Bone marrow (tissue), 2 donors: ENCODE measurements around the gene CDK2AP2.
"Not testable (repeated sequence)": the region's sequence is repeated elsewhere in the genome, so short reads cannot be mapped to it uniquely, and the experiment has no call there.

Experiments
- DNase-seq, 2 donors: peaks; one replicate each; lab custom pipeline; 2025; lab: John Stamatoyannopoulos, UW

CDK2AP2 gene, protein sequence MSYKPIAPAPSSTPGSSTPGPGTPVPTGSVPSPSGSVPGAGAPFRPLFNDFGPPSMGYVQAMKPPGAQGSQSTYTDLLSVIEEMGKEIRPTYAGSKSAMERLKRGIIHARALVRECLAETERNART

DNA sequence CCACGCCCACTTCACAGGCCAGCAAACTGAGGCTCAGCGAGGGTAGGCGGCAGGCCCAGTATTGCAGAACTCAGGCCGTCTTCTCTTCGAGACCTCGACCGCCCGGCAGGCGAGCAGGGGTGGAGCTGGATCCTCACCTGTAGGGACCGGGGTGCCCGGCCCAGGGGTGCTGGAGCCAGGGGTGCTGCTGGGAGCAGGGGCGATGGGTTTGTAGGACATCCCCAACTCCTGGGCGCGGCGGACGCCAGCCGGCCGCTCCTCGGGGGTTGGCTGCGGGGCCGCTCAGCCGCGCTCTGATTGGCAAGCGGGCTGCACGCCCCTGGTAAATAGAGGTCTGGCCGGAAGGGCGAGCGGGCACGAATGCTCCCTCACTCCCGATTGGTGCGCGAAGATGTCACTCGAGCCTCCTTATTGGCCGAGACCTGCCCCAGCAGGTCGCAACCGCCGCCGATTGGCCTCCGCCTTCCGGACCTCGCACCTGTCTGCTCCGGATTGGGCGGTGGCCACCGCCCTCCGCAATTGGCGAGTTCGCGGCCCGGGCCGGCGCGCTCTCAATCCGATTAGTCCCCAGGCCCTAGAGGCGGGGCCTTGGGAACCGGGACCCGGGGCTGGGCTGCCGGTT, at the start of gene CDK2AP2:
Gene CDK2AP2, minus strand, starts transcription at position 299 of the 622 bp plus-strand sequence. Its CDS starts 80 bp downstream, at position 219.
- DNase-seq, result peak; percentile 96 to 98

DNA sequence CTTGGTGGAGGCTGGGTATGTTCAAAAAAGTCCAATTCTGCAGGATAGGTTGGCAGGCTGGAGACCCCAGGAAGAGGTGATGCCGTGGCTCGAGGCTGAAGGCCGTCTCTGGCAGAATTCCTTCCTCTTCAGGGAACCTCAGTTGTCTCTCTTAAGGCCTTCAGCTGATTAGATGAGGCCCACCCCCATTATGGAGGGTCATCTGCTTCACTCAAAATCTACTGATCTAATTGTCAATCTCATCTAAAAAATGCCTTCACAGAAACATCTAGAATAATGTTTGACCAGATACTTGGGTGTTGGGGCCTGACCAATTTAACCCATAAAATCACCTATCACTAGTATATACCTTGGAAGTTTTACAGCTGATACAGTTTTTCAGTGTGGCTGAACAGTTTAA, 48.3 kb upstream of the CDK2AP2 start:
- no peak for DNase-seq

DNA sequence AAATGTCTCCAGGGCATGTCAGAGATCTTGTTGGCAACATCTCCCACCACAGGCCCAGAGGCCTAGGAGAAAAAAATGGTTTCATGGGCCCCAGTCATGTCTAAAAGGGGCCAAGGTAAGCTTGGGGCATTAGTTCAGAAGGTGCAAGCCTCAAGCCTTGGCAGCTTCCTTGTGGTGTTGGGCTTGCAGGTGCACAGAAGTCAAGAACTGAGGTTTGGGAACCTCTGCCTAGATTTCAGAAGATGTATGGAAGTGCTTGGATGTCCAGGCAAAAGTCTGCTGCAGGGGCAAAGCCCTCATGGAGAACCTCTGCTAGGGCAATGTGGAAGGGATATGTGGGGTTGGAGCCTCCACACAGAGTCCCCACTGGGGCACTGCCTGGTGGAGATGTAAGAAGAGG, 43.7 kb upstream of the CDK2AP2 start:
- DNase-seq, result not testable (repeated sequence)

DNA sequence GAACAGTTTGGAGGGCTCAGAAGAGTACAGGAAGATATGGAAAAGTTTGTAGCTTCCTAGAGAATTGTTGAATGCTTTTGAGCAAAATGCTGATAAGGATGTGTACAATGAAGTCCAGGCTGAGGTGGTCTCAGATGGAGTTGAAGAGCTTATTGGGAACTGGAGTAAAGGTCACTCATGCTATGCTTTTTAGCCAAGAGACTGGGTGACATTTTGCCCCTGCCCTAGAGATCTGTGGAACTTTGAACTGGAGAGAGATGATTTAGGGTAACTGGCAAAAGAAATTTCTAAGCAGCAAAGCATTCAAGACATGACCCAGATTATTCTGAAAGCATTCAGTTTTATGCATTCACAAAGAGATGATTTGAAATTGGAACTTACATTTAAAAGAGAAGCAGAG, 43.2 kb upstream of the CDK2AP2 start:
- DNase-seq, result no peak

DNA sequence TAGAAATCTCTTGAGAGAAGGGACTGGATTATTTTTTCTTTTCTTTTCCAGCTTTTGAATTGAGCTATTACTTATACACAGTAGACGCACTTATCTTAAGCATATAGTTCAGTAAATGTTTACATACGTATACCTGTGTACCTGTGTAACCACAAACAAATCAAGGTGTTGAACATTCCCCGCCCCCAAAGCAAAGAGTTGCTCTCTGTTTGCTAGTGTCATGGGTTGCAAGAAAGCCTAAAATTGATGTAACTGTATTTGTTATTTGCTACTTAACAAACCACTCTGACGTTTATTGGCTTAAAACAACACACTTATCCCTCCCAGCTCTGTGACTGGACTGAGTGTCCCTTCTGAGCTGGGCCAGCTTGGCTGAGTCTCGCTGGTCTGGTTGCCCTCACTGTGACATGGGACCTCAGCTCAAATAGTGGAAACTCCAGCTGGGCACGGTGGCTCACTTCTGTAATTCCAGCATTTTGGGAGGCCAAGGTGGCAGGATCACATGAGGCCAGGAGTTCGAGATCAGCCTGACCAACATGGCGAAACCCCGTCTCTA, 40.7 kb upstream of the CDK2AP2 start:
- DNase-seq, result no peak

DNA sequence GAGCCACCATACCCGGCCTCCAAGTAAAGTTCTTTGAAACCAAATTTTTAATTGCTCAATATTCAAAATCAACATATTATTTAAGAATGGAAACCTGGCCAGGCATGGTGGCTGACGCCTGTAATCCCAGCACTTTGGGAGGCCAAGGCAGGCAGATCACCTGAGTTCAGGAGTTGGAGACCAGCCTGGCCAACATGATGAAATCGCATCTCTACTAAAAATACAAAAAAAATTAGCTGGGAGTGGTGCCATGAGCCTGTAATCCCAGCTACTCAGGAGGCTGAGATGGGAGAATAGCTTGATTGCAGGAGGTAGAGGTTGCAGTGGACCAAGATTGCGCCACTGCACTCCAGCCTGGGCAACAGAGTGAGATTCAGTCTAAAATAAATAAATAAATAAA, 40.1 kb upstream of the CDK2AP2 start:
- DNase-seq, result not testable (repeated sequence)

DNA sequence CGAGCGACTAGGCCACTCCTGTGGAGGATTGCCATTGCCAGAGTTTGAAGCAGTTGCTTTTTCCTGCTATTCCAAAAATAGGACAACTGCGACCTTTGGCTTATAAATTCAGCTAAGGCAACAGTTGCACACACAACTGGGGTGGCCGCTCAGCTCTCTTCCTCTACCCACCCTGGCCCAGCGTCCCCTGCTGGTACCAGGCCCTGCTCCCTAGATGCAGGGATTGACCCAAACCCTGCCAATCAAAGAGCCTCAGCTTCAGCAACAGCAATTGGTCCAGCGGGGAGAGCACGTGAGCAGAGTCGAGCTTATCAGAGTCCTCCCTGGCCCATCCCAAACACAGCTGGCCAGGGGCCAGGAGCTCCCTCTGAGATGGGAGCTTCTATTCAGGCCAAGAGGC, 37.3 kb upstream of the CDK2AP2 start:
- no peak for DNase-seq

DNA sequence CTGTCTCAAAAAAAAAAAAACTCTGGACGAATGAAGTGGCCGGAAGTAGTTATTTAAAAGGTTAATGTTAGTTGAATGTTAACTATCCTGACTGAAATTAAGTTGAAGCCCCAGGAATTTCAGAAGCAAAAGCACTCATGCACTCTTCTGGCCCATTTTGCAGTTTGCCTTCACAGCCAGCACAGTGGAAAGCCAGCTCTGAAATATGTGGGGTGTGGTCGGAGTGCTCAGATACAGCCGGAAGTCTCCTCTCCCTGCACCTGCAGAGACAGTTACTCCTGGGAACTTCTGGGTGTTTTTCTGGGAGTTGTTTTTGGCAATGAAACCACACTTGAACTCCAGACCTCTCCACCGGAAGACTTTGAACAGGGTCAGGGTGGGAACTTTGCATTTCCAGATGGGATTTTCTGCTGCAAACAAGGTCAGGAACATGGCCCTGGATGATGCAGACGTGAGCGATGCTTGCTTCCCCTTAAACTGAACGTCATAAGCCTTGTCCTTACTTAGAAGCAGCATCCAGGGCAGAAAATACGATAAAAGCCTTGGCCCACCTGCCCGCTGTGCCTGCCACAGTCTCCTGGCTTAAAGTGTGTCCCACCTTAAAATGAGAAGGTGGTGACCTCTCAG, 36.8 kb upstream of the CDK2AP2 start:
- DNase-seq, result no peak

DNA sequence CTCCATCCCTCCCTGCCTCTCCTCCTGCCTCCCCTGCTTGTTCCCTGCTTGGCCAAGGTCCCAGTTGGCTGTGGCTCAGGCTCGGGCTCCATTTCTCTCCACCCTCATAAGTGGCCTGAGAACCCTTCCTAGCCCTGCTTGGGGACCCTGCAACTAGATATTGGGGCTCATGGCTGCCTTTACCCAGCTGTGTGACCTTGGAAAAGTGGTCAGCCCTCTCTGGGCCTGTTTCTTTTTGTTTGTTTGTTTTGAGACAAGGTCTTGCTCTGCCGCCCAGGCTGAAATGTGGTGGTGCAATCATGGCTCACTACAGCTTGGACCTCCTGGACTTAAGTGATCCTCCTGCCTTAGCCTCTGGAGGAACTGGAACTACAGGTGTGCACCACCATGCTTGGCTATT, 35.6 kb upstream of the CDK2AP2 start:
- no peak for DNase-seq

DNA sequence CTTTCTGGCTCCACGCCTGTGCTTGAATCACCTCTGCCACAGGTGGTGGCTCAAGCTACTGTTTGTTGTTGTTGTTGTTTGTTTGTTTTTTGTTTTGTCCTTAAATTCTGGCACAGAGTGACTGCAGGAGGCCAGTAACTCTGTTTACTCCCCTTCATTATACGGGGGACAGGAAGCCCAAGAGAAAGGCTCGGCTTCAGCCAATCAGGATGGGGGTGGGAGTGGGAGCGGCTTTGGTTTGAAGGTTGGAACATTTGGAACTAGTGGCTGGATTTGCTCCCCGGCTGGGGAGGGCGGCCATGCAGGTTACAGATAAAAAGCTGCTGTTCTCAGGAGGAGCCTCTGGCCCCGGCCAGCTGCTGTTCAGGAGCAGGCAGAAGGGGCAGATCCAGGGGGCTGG, 35.0 kb upstream of the CDK2AP2 start:
- no peak for DNase-seq

DNA sequence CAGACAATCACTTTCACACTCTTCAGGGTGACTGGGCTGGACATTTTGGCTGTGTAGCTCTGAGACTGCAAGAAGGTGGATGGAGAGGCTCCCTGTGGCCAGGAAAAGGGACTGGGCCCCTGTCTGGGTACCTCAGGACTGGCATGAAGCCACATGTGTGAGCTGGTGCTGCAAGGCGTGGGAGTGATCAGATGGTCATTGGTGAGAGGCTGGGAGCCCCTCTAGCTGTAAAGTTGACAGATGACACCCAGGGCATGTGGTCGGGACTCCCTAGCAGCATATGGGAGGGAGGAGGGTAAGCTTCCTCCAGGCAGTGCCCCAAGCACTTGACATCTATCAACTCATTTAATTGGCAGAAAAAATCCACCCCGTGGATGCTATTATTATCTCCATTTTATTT, 34.2 kb upstream of the CDK2AP2 start:
- no peak for DNase-seq

DNA sequence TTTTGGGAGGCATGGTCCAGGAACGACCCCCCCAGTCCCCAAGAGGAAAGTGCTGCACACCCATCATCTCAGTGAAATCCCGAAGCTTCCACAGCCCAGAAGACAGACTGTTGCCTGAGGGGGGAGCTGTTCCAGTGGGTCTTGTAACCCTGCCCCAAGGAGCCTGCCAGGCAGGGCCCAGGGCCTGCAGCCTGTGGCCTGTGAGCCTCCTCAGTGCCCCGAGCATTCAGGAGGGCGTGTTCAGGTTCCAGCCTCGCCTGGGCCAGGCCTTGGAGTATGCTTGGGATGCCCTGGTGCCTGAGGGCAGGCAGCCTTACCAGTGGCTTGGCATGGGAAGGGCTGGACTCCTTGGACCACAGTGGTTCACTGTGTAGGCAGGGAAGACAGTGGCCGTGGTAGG, 33.2 kb upstream of the CDK2AP2 start:
- DNase-seq, result no peak

DNA sequence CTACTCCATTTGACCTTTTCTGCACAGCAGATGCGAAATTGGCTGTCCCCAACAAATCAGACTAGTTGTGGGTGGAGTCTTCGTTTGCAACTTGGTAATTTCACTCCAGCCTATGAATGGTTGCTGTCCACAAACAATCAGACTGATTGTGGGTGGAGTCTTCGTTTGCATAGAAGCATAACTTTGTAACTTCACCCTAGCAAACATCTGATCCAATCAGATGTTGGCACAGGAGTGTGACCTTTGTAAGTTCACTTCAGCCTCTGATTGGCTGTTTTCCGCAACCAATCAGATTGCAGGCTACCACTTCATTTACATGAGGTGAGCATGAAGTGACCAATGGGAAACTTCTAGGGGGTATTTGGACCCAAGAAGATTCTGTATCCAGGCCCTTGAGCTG, 31.6 kb upstream of the CDK2AP2 start:
- no peak for DNase-seq

DNA sequence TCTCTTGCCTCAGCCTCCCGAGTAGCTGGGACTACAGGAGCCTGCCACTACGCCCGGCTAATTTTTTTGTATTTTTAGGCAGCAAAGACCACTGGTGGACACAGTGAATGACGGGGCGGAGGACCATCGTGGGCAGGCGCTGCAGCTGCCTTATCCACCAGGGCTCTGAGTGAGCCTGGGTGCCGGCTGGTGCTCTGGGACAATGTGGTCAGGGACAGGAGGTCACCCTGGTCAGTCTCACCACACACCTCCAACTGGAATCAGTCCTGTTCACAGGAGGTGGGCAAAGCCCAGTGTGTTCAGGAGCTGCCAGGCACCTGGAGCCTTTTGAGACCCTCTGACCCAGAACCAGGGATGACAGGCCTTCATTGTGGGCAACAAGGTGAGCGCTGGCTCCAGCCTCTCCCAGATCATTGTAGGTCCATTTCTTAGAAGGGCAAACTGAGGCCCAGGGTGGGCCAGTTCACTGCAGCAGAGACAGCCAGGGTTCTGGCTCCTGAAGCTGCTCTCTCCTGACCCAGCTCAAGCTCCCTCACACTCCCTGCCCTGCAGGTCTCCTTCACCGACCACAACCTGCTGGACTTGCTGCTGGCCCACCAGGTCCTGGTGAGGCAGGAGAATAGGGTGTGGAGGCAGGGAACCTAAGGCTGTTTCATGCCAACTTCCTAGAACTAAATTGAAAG, 31.0 kb upstream of the CDK2AP2 start:
- DNase-seq, result no peak

DNA sequence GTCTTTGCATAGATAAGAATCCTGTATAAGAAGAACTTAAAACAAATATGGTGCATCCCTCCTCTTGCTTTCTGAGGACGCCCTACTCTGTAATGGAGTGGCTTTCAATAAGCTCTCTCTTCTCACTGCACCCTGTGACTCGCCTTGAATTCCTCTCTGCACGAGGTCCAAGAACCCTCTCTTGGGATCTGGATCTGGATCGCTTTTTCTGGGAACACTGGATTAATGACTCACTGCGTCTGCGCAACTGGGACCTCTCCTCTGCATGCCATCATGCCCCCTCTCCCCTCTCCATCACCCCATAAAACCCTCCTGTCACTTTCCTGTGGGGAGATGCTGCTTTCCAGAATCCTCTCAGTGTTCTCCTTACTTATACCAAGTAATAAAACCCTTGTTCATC, 30.3 kb upstream of the CDK2AP2 start:
- DNase-seq, result no peak

DNA sequence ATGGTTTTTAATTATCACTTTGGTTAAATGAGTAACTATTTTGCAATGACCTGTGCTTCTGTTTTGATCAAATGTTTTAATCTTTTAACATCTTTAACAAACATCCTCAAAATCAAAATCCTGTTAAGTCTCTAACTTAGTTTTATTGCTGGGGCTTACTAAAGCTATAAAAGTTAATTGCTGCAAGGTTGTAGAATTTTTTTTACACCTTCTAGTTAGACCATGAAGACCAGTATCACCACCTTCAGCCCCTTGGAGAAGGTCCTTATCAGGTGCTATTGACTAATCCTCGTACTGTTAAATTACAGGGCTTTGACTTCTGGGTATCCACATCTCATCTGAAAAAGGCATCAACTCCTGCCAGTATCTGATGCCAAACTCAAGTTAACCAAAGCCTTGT, 27.6 kb upstream of the CDK2AP2 start:
- no peak for DNase-seq

DNA sequence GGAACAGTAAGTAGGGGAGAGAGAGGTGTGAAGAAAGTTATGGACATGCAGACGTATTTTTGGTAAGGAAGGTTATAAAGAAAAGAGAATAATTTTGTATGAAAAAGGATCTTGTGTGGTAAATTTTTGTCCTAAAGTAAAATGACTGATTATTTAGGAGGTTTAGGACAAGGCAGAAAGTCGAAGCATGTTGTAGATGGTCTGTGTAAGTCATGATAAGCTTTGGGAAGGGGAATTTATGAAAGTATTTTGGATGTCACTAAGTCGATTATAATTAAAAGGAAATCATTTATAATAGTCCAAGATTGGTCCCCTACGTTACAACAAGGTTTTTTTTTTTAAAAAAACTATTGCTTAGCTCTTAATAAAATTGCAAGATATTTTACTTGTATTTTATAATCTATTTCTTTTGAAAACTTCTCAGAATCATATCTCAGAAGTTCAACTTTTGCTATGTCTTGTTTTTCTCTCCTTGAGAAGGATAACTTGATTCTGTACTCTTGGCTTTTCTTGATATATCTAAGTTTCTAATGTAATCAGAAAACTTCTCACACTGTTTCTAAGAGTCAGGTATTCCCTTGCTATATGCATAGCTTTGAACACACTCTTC, 26.2 kb upstream of the CDK2AP2 start:
- no peak for DNase-seq

DNA sequence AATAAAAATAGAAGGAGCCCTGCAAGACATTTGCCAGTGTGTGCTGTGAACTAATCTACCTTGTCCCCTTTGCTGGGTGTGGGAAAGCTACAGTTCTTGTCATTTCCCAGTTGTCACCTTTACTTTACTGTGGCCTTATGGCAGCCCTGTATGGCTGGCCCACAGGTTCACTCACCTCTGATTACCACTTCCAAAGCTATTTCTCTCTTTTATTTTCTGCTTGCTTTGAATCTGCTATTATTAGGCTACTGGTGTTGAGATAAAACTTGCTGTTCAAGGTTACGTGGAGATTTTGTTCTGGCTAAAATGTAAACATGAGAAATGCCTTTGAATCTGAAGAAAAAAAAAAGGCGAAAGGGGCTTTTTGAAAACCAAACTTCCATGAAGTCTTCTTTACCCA, 24.9 kb upstream of the CDK2AP2 start:
- DNase-seq, result no peak

DNA sequence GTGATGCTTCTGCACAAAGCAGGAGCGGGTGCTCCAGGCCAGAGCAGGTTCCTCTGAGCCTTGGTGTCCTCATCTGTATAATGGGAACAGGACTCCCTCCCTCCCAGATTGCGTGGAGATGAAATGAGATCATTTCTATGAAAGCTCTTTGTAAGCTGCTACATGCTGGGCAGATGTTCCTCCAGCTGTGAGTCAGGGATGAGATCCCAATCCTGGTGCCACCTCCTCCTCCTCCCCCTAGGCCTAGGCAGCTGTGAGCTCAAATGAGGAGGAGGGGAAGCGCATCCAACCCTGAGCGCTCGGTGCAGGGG, 22.3 kb upstream of the CDK2AP2 start:
- no peak for DNase-seq

DNA sequence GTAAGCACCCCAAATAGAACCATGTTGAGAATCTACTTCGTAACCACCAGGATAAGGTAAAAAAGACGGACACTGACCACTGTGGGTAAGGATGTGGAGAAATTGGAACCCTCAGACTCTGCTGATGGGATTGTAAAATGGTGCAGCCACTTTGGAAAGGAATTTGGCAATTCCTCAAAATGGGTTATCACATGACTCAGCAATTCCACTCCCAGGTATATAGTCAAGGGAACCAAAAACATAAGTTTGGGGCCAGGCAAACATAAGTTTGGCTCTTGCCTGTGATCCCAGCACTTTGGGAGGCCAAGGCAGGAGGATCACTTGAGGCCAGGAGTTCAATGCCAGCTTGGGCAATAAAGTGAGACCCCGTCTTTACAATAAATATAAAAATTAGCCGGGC, 20.4 kb upstream of the CDK2AP2 start:
- no peak for DNase-seq

DNA sequence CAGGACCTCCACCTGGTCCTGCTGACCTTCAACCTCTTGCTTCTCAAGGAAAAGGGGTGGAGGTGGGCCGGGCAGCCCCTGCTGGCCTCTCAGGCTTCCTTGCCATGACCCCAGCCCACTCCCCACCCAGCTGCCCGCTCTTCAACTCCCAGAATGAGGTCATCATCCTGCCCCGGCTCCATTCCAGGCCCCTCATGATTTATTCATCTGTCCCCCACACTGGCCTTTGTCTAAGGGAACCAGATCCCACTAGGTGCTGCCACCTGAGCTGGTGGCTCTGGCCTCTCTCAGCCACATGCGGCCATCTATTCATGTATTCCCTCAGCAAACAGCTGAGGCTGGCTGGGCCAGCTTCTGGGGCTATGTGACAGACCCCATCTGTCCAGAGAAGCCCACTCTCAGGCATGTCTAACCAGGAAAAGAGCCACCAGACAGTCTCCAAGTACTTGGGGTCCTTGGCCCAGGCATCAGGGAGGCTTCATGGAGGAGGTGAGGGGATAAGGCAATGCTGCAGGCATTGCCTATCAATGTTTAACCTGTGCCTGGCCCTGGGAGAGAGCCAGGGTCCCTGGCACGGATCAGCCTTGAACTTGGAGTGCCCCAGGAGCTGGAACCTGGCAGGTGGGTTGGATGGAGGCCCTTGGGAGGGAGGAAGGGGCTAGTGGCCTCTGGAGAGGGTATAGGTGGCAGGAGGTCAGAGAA, 17.5 kb upstream of the CDK2AP2 start:
- no peak for DNase-seq

DNA sequence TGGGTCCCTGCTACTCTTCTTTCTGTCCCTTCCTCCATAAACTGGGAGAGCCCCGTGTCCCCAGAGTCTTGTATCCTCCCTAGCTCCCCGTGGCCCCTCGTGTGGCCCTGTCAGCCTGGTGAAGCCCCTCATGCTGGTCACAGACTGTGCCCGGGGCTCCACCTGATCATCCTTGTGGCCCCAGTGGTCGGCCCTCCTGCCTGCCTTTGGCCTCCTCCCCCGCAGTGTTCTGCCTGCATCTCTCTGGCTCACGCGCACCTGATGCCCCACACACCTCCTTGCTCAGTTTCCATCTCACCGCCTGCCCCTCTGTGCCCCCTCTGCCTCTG, 16.5 kb upstream of the CDK2AP2 start:
- DNase-seq, result no peak
